Karpas-422 (cell line): ENCODE measurements around the gene NSD1. TPM values are rescaled to one million over a fixed set of nuclear protein-coding genes. Genes with fewer than 3 reads are reported as not detected.
"Not testable (repeated sequence)": the region's sequence is repeated elsewhere in the genome, so short reads cannot be mapped to it uniquely, and the experiment has no call there.

Experiments used
- DNase-seq: peaks from one replicate; pipeline ENCODE4 v3.0.0-alpha.2; 2015
- H2AFZ ChIP-seq: fragments of 200-600 bp; sonication (generic); 2 replicates; pipeline ENCODE4 v1.6.1; 2014; ENCODE audit warnings: antibody characterized with exemption, low read length, mixed read lengths
- H3K27ac ChIP-seq: fragments of 200-600 bp; sonication (generic); 2 replicates; pipeline ENCODE4 v1.5.1; 2014; ENCODE audit warnings: mild to moderate bottlenecking, low read length, moderate library complexity
- H3K27me3 ChIP-seq: fragments of 200-600 bp; sonication (generic); 2 replicates; pipeline ENCODE4 v1.6.1; 2014; ENCODE audit warnings: low read length, mixed read lengths
- H3K36me3 ChIP-seq: fragments of 200-600 bp; sonication (generic); 2 replicates; pipeline ENCODE4 v1.6.1; 2014; ENCODE audit warnings: low read length, mixed read lengths; ENCODE audit not compliant: insufficient read depth
- H3K4me1 ChIP-seq: fragments of 200-600 bp; sonication (generic); 2 replicates; pipeline ENCODE4 v1.6.1; 2014; ENCODE audit warnings: mild to moderate bottlenecking, low read length, mixed read lengths
- H3K4me2 ChIP-seq: fragments of 200-600 bp; sonication (generic); 2 replicates; pipeline ENCODE4 v1.6.1; 2014; ENCODE audit warnings: low read length, low read depth, mild to moderate bottlenecking; ENCODE audit not compliant: poor library complexity, severe bottlenecking
- H3K4me3 ChIP-seq: fragments of 200-600 bp; sonication (generic); 2 replicates; pipeline ENCODE4 v1.5.1; 2014; ENCODE audit warnings: mild to moderate bottlenecking, antibody characterized with exemption, low read length, mixed read lengths
- H3K79me2 ChIP-seq: fragments of 200-600 bp; sonication (generic); 2 replicates; pipeline ENCODE4 v1.6.1; 2014; ENCODE audit warnings: mild to moderate bottlenecking, low read length, mixed read lengths
- H3K9ac ChIP-seq: fragments of 200-600 bp; sonication (generic); 2 replicates; pipeline ENCODE4 v1.6.0; 2014; ENCODE audit warnings: low read length
- H3K9me2 ChIP-seq: fragments of 200-600 bp; sonication (generic), shearing (Covaris generic); replicated peaks from 2 replicates; pipeline ENCODE4 v1.6.0; 2014; ENCODE audit warnings: mild to moderate bottlenecking, low read length, moderate library complexity; ENCODE audit not compliant: insufficient read depth
- H3K9me3 ChIP-seq: fragments of 300-700, 200-600 bp; sonication (generic); 2 replicates; pipeline ENCODE4 v1.6.1; 2014; ENCODE audit warnings: low read length, mixed read lengths
- H4K20me1 ChIP-seq: fragments of 200-600 bp; sonication (generic); 2 replicates; pipeline ENCODE4 v1.6.1; 2014; ENCODE audit warnings: mild to moderate bottlenecking, antibody characterized with exemption, low read length, low read depth; ENCODE audit not compliant: insufficient read depth
- total RNA-seq: library from RNA; depleted of rRNA; stranded (reverse); fragments of >200 nt; shearing (Covaris generic); gene quantifications from 2 replicates; pipeline ENCODE4 v1.2.3, GENCODE V29; 2014; ENCODE audit warnings: low replicate concordance

Gene NSD1
- total RNA-seq, 1 experiment from 2014 or later, result 70.9 TPM

- Histone ChIP-seq H2AFZ (no peak overlapping the region), H4K20me1 (0 out of 2 replicates have a peak, but pooled peaks cover 8% of the 10 kb centered on the region), H3K36me3 (peaks cover 29% of the 10 kb centered on the region; the same call in 1 of the 2 replicates), H3K9me3 (no peaks in the 10 kb centered on the region), H3K9ac (no peak overlapping the region), H3K4me2 (no peak overlapping the region), H3K4me3 (no peak overlapping the region), H3K27ac (no peak overlapping the region), H3K4me1 (no peaks in the 10 kb centered on the region), H3K79me2 (peaks cover 95% of the 10 kb centered on the region), H3K9me2 (no peaks in the 10 kb centered on the region), H3K27me3 (no peaks in the 10 kb centered on the region)
- no peak for DNase-seq
These were observed 35.7 kb downstream of the NSD1 start for GRCh38 chr5:177169271-177169670.

GRCh38 chr5:177171961-177172360 lies 38.4 kb downstream of the NSD1 start:
- H3K79me2 ChIP-seq, result peaks cover 94% of the 10 kb centered on the region
- H3K4me3 ChIP-seq, result no peak overlapping the region
- no peak overlapping the region for H3K27ac ChIP-seq
- H3K27me3 ChIP-seq, result no peaks in the 10 kb centered on the region
- no peak overlapping the region for H2AFZ ChIP-seq
- no peak overlapping the region for H3K9ac ChIP-seq
- 0 out of 2 replicates have a peak, but pooled peaks cover 5% of the 10 kb centered on the region for H4K20me1 ChIP-seq
- H3K36me3 ChIP-seq, result peaks cover 22% of the 10 kb centered on the region; the same call in 1 of the 2 replicates
- H3K9me3 ChIP-seq, result no peaks in the 10 kb centered on the region
- no peak overlapping the region for H3K4me2 ChIP-seq
- H3K4me1 ChIP-seq, result peaks cover 21% of the 10 kb centered on the region
- no peaks in the 10 kb centered on the region for H3K9me2 ChIP-seq
- no peak for DNase-seq

GRCh38 chr5:177175336-177175735 lies 41.8 kb downstream of the NSD1 start:
- DNase-seq, result no peak
- Histone ChIP-seq H2AFZ (no peak overlapping the region), H3K9ac (no peak overlapping the region), H3K79me2 (peaks cover 94% of the 10 kb centered on the region), H4K20me1 (no peaks in the 10 kb centered on the region), H3K27me3 (no peaks in the 10 kb centered on the region), H3K4me2 (no peak overlapping the region), H3K36me3 (peaks cover 4% of the 10 kb centered on the region; the same call in 1 of the 2 replicates), H3K4me1 (peaks cover 33% of the 10 kb centered on the region), H3K27ac (peak overlapping the region; percentile 24; the same call in 1 of the 2 replicates), H3K9me2 (no peaks in the 10 kb centered on the region), H3K9me3 (no peaks in the 10 kb centered on the region), H3K4me3 (no peak overlapping the region)

GRCh38 chr5:177176175-177176711 lies 42.7 kb downstream of the NSD1 start:
- Histone ChIP-seq H2AFZ (no peak overlapping the region), H3K9me3 (no peaks in the 10 kb centered on the region), H4K20me1 (no peaks in the 10 kb centered on the region), H3K27me3 (no peaks in the 10 kb centered on the region), H3K27ac (peak overlapping the region; percentile 79), H3K9me2 (no peaks in the 10 kb centered on the region), H3K36me3 (peaks cover 4% of the 10 kb centered on the region; the same call in 1 of the 2 replicates), H3K4me1 (peaks cover 33% of the 10 kb centered on the region), H3K4me3 (no peak overlapping the region), H3K79me2 (peaks cover 92% of the 10 kb centered on the region), H3K9ac (no peak overlapping the region), H3K4me2 (peak overlapping the region; percentile 5)
- DNase-seq, result no peak

DNA sequence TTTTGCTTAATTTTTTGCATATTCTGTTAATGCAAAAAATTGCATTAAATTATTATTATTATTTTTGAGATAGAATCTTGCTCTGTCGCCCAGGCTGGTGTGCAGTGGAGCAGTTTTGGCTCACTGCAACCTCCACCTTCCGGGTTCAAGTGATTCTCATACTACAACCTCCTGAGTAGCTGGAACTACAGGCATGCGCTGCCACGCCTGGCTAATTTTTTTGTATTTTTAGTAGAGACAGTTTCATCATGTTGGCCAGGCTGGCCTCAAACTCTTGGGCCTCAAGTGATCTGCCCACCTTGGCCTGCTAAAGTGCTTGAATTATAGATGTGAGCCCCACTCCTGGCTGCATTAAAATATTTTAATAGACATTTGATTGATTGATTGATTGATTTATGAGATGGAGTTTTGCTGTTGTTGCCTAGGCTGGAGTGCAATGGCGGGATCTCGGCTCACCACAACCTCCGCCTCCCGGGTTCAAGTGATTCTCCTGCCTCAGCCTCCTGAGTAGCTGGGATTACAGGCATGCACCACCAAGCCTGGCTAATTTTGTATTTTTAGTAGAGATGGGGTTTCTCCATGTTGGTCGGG lies 44.4 kb downstream of the NSD1 start:
- not testable (repeated sequence) for H4K20me1 ChIP-seq, H3K9ac ChIP-seq, H3K36me3 ChIP-seq, H2AFZ ChIP-seq, H3K27me3 ChIP-seq, H3K4me3 ChIP-seq, H3K9me3 ChIP-seq, H3K9me2 ChIP-seq
- Histone ChIP-seq H3K79me2 (peaks cover 90% of the 10 kb centered on the region), H3K4me1 (peaks cover 33% of the 10 kb centered on the region), H3K27ac (peak overlapping the region; percentile 79), H3K4me2 (peak overlapping the region; percentile 5)
- DNase-seq, result peak; percentile 64

DNA sequence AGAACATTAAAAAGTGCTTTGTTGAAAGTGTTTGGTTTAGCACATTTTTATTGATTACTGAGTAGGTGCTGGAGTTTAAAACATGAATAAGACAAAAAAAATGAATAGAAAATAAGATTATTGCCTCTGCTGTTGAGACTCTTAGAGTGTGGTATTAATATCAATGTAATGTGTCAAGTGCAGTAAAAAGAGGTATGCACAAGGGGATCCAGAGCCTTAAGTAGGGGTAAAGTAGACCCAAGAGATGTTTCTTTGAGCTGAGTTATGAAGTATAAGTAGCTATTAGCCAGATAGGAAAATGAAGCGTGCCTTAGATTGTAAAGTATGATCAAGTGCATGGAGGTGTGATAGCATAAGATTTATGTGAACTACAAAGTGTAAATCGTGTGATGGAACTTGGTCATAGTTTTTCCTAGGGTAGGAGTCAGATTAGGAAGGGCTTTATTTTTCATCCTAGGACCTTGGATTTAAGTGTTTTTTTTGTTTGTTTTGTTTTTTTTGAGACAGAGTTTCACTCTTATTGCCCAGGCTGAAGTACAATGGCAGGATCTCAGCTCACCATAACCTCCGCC lies 45.2 kb downstream of the NSD1 start:
- Histone ChIP-seq H3K9me2 (no peaks in the 10 kb centered on the region), H3K27ac (peak overlapping the region; percentile 79), H2AFZ (no peak overlapping the region), H3K9me3 (no peaks in the 10 kb centered on the region), H3K4me3 (no peak overlapping the region), H3K9ac (no peak overlapping the region), H3K27me3 (no peaks in the 10 kb centered on the region), H3K4me1 (peaks cover 33% of the 10 kb centered on the region), H3K36me3 (0 out of 2 replicates have a peak, but pooled peaks cover under 1% of the 10 kb centered on the region), H3K4me2 (no peak overlapping the region), H4K20me1 (0 out of 2 replicates have a peak, but pooled peaks cover 3% of the 10 kb centered on the region), H3K79me2 (peaks cover 90% of the 10 kb centered on the region)
- no peak for DNase-seq

GRCh38 chr5:177179431-177179830 lies 45.9 kb downstream of the NSD1 start:
- no peak for DNase-seq
- Histone ChIP-seq H3K4me1 (peaks cover 33% of the 10 kb centered on the region), H4K20me1 (0 out of 2 replicates have a peak, but pooled peaks cover 7% of the 10 kb centered on the region), H3K9ac (no peak overlapping the region), H3K4me3 (no peak overlapping the region), H2AFZ (no peak overlapping the region), H3K36me3 (no peaks in the 10 kb centered on the region), H3K27ac (no peak overlapping the region), H3K27me3 (no peaks in the 10 kb centered on the region), H3K4me2 (no peak overlapping the region), H3K79me2 (peaks cover 90% of the 10 kb centered on the region), H3K9me2 (no peaks in the 10 kb centered on the region), H3K9me3 (no peaks in the 10 kb centered on the region)

- H3K79me2 ChIP-seq, result peaks cover 87% of the 10 kb centered on the region
- no peaks in the 10 kb centered on the region for H3K9me2 ChIP-seq
- H3K27ac ChIP-seq, result no peak overlapping the region
- no peaks in the 10 kb centered on the region for H3K27me3 ChIP-seq
- no peak for DNase-seq
- no peaks in the 10 kb centered on the region for H3K9me3 ChIP-seq
- peaks cover under 1% of the 10 kb centered on the region for H3K4me1 ChIP-seq
- H3K4me3 ChIP-seq, result no peak overlapping the region
- no peak overlapping the region for H2AFZ ChIP-seq
- peaks cover 10% of the 10 kb centered on the region; the same call in 1 of the 2 replicates for H3K36me3 ChIP-seq
- H4K20me1 ChIP-seq, result 0 out of 2 replicates have a peak, but pooled peaks cover 16% of the 10 kb centered on the region
- no peak overlapping the region for H3K4me2 ChIP-seq
- H3K9ac ChIP-seq, result no peak overlapping the region
These were observed 49.6 kb downstream of the NSD1 start for GRCh38 chr5:177183142-177183541.
